IMR-90 (cell line): ENCODE results near the gene IQCF6. TPM values are rescaled to one million over a fixed set of nuclear protein-coding genes. Genes with fewer than 3 reads are reported as not detected.

Source experiments
- ATAC-seq: fragments of 200-7000 bp; cut with Tn5 transposase; 2 replicates; pipeline ENCODE4 v1.9.1; 2020; ENCODE audit warnings: low read depth, mild to moderate bottlenecking, moderate library complexity
- BruUV-seq: library from RNA; stranded (reverse); fragments of 400-500 nt; replicated peaks from 2 replicates; lab custom pipeline; 2021; lab: Mats Ljungman, UMichigan
- CTCF ChIA-PET: fragments of 300-600 bp; formaldehyde crosslinking; extraction: SDS; loops from one replicate; lab custom pipeline; 2021; ENCODE audit warnings: antibody characterized with exemption; lab: Yijun Ruan, JAX
- POLR2A ChIA-PET: fragments of 300-600 bp; sonication (Branson Sonifier 250); formaldehyde crosslinking; loops from one replicate; lab custom pipeline; 2022; ENCODE audit warnings: antibody characterized with exemption; ENCODE audit not compliant: unreplicated experiment; lab: Charles Lee
- DNase-seq: peaks from one replicate; pipeline ENCODE4 v3.0.0; 2013
- H2AFZ ChIP-seq: replicated peaks from 2 replicates; pipeline ENCODE3; 2013; ENCODE audit warnings: low read length, mild to moderate bottlenecking; ENCODE audit not compliant: poor library complexity
- H2AK5ac ChIP-seq: 2 replicates; pipeline ENCODE4 v1.6.1; 2013; ENCODE audit warnings: low read depth, low read length, inconsistent platforms
- H2AK9ac ChIP-seq: replicated peaks from 2 replicates; pipeline ENCODE3; 2013; ENCODE audit warnings: mild to moderate bottlenecking, low read depth, low read length, moderate library complexity; ENCODE audit not compliant: poor library complexity
- H2BK120ac ChIP-seq: 2 replicates; pipeline ENCODE4 v1.6.1; 2013; ENCODE audit warnings: low read depth, low read length, inconsistent platforms
- H2BK15ac ChIP-seq: 3 replicates; pipeline ENCODE4 v1.6.1; 2013; ENCODE audit warnings: low read depth, low read length, inconsistent platforms
- H2BK20ac ChIP-seq: 2 replicates; pipeline ENCODE4 v1.6.1; 2013; ENCODE audit warnings: low read depth, mild to moderate bottlenecking, inconsistent platforms, low read length, moderate library complexity
- H2BK5ac ChIP-seq: 2 replicates; pipeline ENCODE4 v1.6.1; 2013; ENCODE audit warnings: mild to moderate bottlenecking, low read depth, low read length, inconsistent platforms; ENCODE audit not compliant: poor library complexity, severe bottlenecking
- H3K14ac ChIP-seq: replicated peaks from 2 replicates; pipeline ENCODE4 v1.6.1; 2013; ENCODE audit warnings: low read depth, low read length, inconsistent platforms
- H3K18ac ChIP-seq: 2 replicates; pipeline ENCODE4 v1.6.1; 2013; ENCODE audit warnings: low read depth, low read length, control low read depth
- H3K23ac ChIP-seq: 2 replicates; pipeline ENCODE4 v1.6.1; 2013; ENCODE audit warnings: low read depth, low read length, inconsistent platforms
- H3K27ac ChIP-seq: 2 replicates; pipeline ENCODE4 v1.5.1; 2013; ENCODE audit warnings: mild to moderate bottlenecking, control low read depth, low read length; ENCODE audit not compliant: insufficient read depth
- H3K27me3 ChIP-seq: 2 replicates; pipeline ENCODE4 v1.6.1; 2013; ENCODE audit warnings: low read length; ENCODE audit not compliant: control insufficient read depth, insufficient read depth
- H3K36me3 ChIP-seq: 2 replicates; pipeline ENCODE4 v1.6.1; 2013; ENCODE audit warnings: low read length, mixed read lengths; ENCODE audit not compliant: control insufficient read depth, insufficient read depth
- H3K4ac ChIP-seq: 2 replicates; pipeline ENCODE4 v1.6.1; 2013; ENCODE audit warnings: low read depth, low read length, inconsistent platforms
- H3K4me1 ChIP-seq: 2 replicates; pipeline ENCODE4 v1.6.1; 2013; ENCODE audit warnings: low read length, mixed read lengths; ENCODE audit not compliant: control insufficient read depth, insufficient read depth
- H3K4me2 ChIP-seq: 2 replicates; pipeline ENCODE4 v1.6.1; 2013; ENCODE audit warnings: low read depth, mild to moderate bottlenecking, control low read depth, low read length, moderate library complexity
- H3K4me3 ChIP-seq: 2 replicates; pipeline ENCODE4 v1.5.1; 2013; ENCODE audit warnings: low read depth, mild to moderate bottlenecking, control low read depth, low read length, moderate library complexity; ENCODE audit not compliant: insufficient read depth
- H3K56ac ChIP-seq: 2 replicates; pipeline ENCODE4 v1.6.1; 2013; ENCODE audit warnings: low read length, inconsistent platforms; ENCODE audit not compliant: insufficient read depth; ENCODE audit errors: extremely low read depth
- H3K79me1 ChIP-seq, 2 experiments: 2 replicates each; pipeline ENCODE4 v1.6.1; 2013; ENCODE audit warnings: low read length in 2 of 2, inconsistent platforms in 1 of 2, low read depth in 1 of 2
- H3K9ac ChIP-seq: 2 replicates; pipeline ENCODE4 v1.6.1; 2013; ENCODE audit warnings: low read depth, low read length, control low read depth
- H3K9me1 ChIP-seq: 2 replicates; pipeline ENCODE4 v1.6.1; 2013; ENCODE audit warnings: low read length, inconsistent platforms; ENCODE audit not compliant: insufficient read depth
- H3K9me3 ChIP-seq: 2 replicates; pipeline ENCODE4 v1.6.1; 2013; ENCODE audit warnings: low read length; ENCODE audit not compliant: control insufficient read depth, insufficient read depth
- H4K20me1 ChIP-seq: 2 replicates; pipeline ENCODE4 v1.6.1; 2013; ENCODE audit warnings: low read length, inconsistent platforms; ENCODE audit not compliant: insufficient read depth
- H4K5ac ChIP-seq: 2 replicates; pipeline ENCODE4 v1.6.1; 2013; ENCODE audit warnings: mild to moderate bottlenecking, low read depth, low read length, control low read depth
- H4K8ac ChIP-seq, 2 experiments: 2 replicates each; pipeline ENCODE4 v1.6.1; 2013; ENCODE audit warnings: low read depth in 2 of 2, low read length in 2 of 2, control low read depth in 1 of 2, inconsistent platforms in 1 of 2
- H4K91ac ChIP-seq: 2 replicates; pipeline ENCODE4 v1.6.1; 2013; ENCODE audit warnings: low read depth, low read length, inconsistent platforms; ENCODE audit not compliant: insufficient read depth
- BHLHE40 ChIP-seq: fragments of 150-350 bp; IDR thresholded peaks from 2 replicates; pipeline ENCODE4 v1.6.1; 2016; ENCODE audit warnings: mild to moderate bottlenecking, low read depth, low read length
- CEBPB ChIP-seq: IDR thresholded peaks from 2 replicates; pipeline ENCODE4 v1.6.1; 2012; ENCODE audit warnings: low read depth, low read length, improper control_type of control experiment
- CHD1 ChIP-seq: IDR thresholded peaks from 2 replicates; pipeline ENCODE4 v1.6.1; 2012; ENCODE audit warnings: low read depth, low read length, improper control_type of control experiment
- FOS ChIP-seq: fragments of 150-350 bp; IDR thresholded peaks from 2 replicates; pipeline ENCODE4 v1.6.1; 2016; ENCODE audit warnings: low read depth, low read length
- MAZ ChIP-seq: IDR thresholded peaks from 2 replicates; pipeline ENCODE4 v1.6.1; 2012; ENCODE audit warnings: low read depth, mild to moderate bottlenecking, low read length, improper control_type of control experiment, moderate library complexity, borderline replicate concordance
- MXI1 ChIP-seq: IDR thresholded peaks from 2 replicates; pipeline ENCODE4 v1.6.1; 2012; ENCODE audit warnings: low read depth, mild to moderate bottlenecking, low read length, moderate library complexity, borderline replicate concordance
- POLR2A ChIP-seq: IDR thresholded peaks from 2 replicates; pipeline ENCODE4 v1.6.1; 2012; ENCODE audit warnings: mild to moderate bottlenecking, low read depth, low read length
- RAD21 ChIP-seq: IDR thresholded peaks from 2 replicates; pipeline ENCODE4 v1.6.1; 2012; ENCODE audit warnings: low read length, improper control_type of control experiment
- RCOR1 ChIP-seq: IDR thresholded peaks from 2 replicates; pipeline ENCODE4 v1.6.1; 2012; ENCODE audit warnings: mild to moderate bottlenecking, low read length, improper control_type of control experiment; ENCODE audit not compliant: insufficient replicate concordance
- RFX5 ChIP-seq: IDR thresholded peaks from 2 replicates; pipeline ENCODE4 v1.8.0; 2012; ENCODE audit warnings: low read depth, mild to moderate bottlenecking, low read length, moderate library complexity
- WGBS, 2 experiments: methylation state at CpG; one replicate each; pipeline versions ENCODE4 v1.1.5 to v1.1.7; 2013; ENCODE audit warnings: missing lambda C conversion rate in 2 of 2; ENCODE audit not compliant: insufficient read length in 1 of 2; ENCODE audit errors: extremely low coverage in 2 of 2; 5-methylcytosine and 5-hydroxymethylcytosine counted together
- dilution Hi-C: fragments of 300-500 bp; cut with HindIII; formaldehyde crosslinking; loops from one replicate; pipeline ENCODE4 v1.14.3; 2018; ENCODE audit warnings: low sequenced_read_pairs; ENCODE audit not compliant: unreplicated experiment
- in situ Hi-C: fragments of 300-500 bp; cut with MboI; formaldehyde crosslinking; loops from 3 replicates; pipeline ENCODE4 v1.14.3; 2019; ENCODE audit warnings: low sequenced_read_pairs, inconsistent platforms, mixed read lengths
- intact Hi-C: fragments of 100-400 bp; cut with micrococcal nuclease; formaldehyde crosslinking; loops from 2 replicates; pipeline ENCODE4 v1.10.0; 2022
- polyA plus RNA-seq, 3 experiments: library from polyadenylated mRNA; depleted of rRNA; stranded (reverse); fragments of >200 nt; gene quantifications; 2 replicates each; pipeline ENCODE4 v1.2.3, GENCODE V29; 2012; ENCODE audit warnings: low replicate concordance in 1 of 3
- total RNA-seq: library from RNA; depleted of rRNA; stranded (reverse); fragments of >200 nt; gene quantifications from 2 replicates; pipeline ENCODE4 v1.2.3, GENCODE V29; 2012
- TF ChIP-seq, protein P1 (sequence below): conservative IDR thresholded peaks from 2 replicates; pipeline ENCODE4 v1.5.1; 2012; ENCODE audit warnings: mild to moderate bottlenecking, low read depth, low read length, improper control_type of control experiment
- TF ChIP-seq, protein P2 (sequence below): fragments of 150-350 bp; IDR thresholded peaks from 2 replicates; pipeline ENCODE4 v1.6.1; 2016; ENCODE audit warnings: low read depth, mild to moderate bottlenecking, low read length, moderate library complexity, borderline replicate concordance
- TF ChIP-seq, protein P3 (sequence below): fragments of 150-350 bp; IDR thresholded peaks from 2 replicates; pipeline ENCODE4 v1.6.1; 2017; ENCODE audit warnings: mild to moderate bottlenecking, antibody characterized with exemption, low read length, low read depth

The IQCF6 gene
- total and polyA plus RNA-seq, 2 of the 4 experiments (the other 2 are of a cell fraction), result not detected

DNA sequence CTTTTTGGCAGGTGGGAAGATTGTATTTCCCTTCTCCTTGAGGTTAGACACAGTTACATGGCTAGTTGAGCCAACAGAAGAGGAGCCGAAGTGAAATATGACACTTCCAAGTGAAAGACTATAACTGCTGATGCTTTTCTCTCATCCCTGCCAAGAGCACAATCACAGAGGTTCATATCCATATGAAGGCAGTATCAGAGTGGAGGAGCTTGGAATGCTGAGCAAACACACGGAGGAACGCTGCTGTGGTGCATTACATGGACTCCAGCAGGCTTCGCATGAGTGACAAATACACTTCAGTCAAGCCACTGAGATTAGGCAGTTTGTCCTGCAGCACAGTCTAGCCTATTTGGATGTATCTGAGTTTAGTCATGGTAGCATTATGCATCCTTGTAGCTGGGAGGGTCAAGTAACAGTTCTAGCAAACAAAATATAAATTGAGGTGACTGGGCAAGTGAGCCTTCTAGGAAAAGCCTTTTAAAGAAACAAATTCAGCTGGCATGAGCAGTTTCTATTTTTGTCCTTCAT is 5.4 kb downstream of the IQCF6 start:
- H3K27ac ChIP-seq, result no peak overlapping the region
- H2BK20ac ChIP-seq, result no peak overlapping the region
- H4K5ac ChIP-seq, result no peak overlapping the region
- H4K8ac ChIP-seq, result no peak overlapping the region
- no peaks in the 10 kb centered on the region for H3K36me3 ChIP-seq
- H3K14ac ChIP-seq, result no peak overlapping the region
- ATAC-seq (no peak), DNase-seq (no peak)
- H3K56ac ChIP-seq, result no peak overlapping the region
- dilution Hi-C loops, result no loop called here
- ChIA-PET CTCF (interaction anchor here (1.1 kb wide), 1 partner anchor 24 kb away, joined by 5 read pairs; no protein-coding TSS in a partner anchor), POLR2A (no interaction called here)
- in situ Hi-C loops, result no loop called here
- H3K4me3 ChIP-seq, result no peak overlapping the region
- no TSS peak for BruUV-seq
- TF ChIP-seq BHLHE40 (no peak), RCOR1 (no peak), FOS (no peak), MAZ (no peak), RAD21 (no peak), CEBPB (no peak), MXI1 (no peak), CHD1 (no peak), RFX5 (no peak), POLR2A (no peak)
- TF ChIP-seq, protein P1, sequence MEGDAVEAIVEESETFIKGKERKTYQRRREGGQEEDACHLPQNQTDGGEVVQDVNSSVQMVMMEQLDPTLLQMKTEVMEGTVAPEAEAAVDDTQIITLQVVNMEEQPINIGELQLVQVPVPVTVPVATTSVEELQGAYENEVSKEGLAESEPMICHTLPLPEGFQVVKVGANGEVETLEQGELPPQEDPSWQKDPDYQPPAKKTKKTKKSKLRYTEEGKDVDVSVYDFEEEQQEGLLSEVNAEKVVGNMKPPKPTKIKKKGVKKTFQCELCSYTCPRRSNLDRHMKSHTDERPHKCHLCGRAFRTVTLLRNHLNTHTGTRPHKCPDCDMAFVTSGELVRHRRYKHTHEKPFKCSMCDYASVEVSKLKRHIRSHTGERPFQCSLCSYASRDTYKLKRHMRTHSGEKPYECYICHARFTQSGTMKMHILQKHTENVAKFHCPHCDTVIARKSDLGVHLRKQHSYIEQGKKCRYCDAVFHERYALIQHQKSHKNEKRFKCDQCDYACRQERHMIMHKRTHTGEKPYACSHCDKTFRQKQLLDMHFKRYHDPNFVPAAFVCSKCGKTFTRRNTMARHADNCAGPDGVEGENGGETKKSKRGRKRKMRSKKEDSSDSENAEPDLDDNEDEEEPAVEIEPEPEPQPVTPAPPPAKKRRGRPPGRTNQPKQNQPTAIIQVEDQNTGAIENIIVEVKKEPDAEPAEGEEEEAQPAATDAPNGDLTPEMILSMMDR, result no peak
- TF ChIP-seq, protein P2, sequence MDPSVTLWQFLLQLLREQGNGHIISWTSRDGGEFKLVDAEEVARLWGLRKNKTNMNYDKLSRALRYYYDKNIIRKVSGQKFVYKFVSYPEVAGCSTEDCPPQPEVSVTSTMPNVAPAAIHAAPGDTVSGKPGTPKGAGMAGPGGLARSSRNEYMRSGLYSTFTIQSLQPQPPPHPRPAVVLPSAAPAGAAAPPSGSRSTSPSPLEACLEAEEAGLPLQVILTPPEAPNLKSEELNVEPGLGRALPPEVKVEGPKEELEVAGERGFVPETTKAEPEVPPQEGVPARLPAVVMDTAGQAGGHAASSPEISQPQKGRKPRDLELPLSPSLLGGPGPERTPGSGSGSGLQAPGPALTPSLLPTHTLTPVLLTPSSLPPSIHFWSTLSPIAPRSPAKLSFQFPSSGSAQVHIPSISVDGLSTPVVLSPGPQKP, result no peak
- TF ChIP-seq, protein P3, sequence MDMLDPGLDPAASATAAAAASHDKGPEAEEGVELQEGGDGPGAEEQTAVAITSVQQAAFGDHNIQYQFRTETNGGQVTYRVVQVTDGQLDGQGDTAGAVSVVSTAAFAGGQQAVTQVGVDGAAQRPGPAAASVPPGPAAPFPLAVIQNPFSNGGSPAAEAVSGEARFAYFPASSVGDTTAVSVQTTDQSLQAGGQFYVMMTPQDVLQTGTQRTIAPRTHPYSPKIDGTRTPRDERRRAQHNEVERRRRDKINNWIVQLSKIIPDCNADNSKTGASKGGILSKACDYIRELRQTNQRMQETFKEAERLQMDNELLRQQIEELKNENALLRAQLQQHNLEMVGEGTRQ, result no peak
- H2BK120ac ChIP-seq, result no peak overlapping the region
- intact Hi-C loops, result no loop called here
- H4K91ac ChIP-seq, result no peak overlapping the region
- no peak overlapping the region for H3K9ac ChIP-seq
- no peaks in the 10 kb centered on the region for H4K20me1 ChIP-seq
- H3K4me1 ChIP-seq, result no peaks in the 10 kb centered on the region
- H3K4ac ChIP-seq, result no peak overlapping the region
- no peak overlapping the region for H2BK5ac ChIP-seq
- H3K79me1 ChIP-seq, result no peaks in the 10 kb centered on the region
- no peak overlapping the region for H3K23ac ChIP-seq
- no CpG with 5 or more reads among the region's 4 CpGs for WGBS, 2 experiments
- H3K9me3 ChIP-seq, result no peaks in the 10 kb centered on the region
- H2AK5ac ChIP-seq, result no peak overlapping the region
- H3K18ac ChIP-seq, result no peak overlapping the region
- no peak overlapping the region for H2AFZ ChIP-seq
- peaks cover 4% of the 10 kb centered on the region; the same call in 1 of the 2 replicates for H3K27me3 ChIP-seq
- H2BK15ac ChIP-seq, result no peak overlapping the region
- H2AK9ac ChIP-seq, result peak overlapping the region; percentile 45
- no peaks in the 10 kb centered on the region for H3K9me1 ChIP-seq
- no peak overlapping the region for H3K4me2 ChIP-seq
